CD4-positive, alpha-beta memory T cell (primary cell): ENCODE results near the gene ZNF837. TPM values are rescaled to one million over a fixed set of nuclear protein-coding genes. Genes with fewer than 3 reads are reported as not detected.

Source experiments
- CTCF ChIA-PET: fragments of 350-600 bp; sonication (Branson Sonifier 250); formaldehyde crosslinking; loops from one replicate; lab custom pipeline; 2021; ENCODE audit warnings: inconsistent platforms; ENCODE audit not compliant: partially characterized antibody; lab: Charles Lee
- POLR2A ChIA-PET: fragments of 350-600 bp; sonication (Branson Sonifier 250); formaldehyde crosslinking; loops from one replicate; lab custom pipeline; 2021; ENCODE audit not compliant: partially characterized antibody; lab: Charles Lee
- DNase-seq, 5 donors: peaks; one replicate each; pipeline versions ENCODE4 v3.0.0 to v3.0.0-alpha.2; 2020 to 2022; ENCODE audit warnings: mixed read lengths in 1 of 5
- H3K27ac ChIP-seq: one replicate; pipeline ENCODE4 v1.7.0; 2013; ENCODE audit warnings: low read depth, low read length
- H3K27me3 ChIP-seq: 2 replicates; pipeline ENCODE4 v1.7.0; 2013; ENCODE audit warnings: mild to moderate bottlenecking, low read length, moderate library complexity; ENCODE audit not compliant: insufficient read depth
- H3K36me3 ChIP-seq: 2 replicates; pipeline ENCODE4 v1.7.0; 2013; ENCODE audit warnings: mild to moderate bottlenecking, low read length, moderate library complexity; ENCODE audit not compliant: insufficient read depth
- H3K4me1 ChIP-seq: 2 replicates; pipeline ENCODE4 v1.7.0; 2013; ENCODE audit warnings: mild to moderate bottlenecking, low read length, moderate library complexity; ENCODE audit not compliant: insufficient read depth
- H3K4me3 ChIP-seq, 2 donors: one replicate each; pipeline ENCODE4 v1.7.0; 2013; ENCODE audit warnings: low read length in 2 of 2, mild to moderate bottlenecking in 1 of 2
- H3K9me3 ChIP-seq, 2 donors: one replicate each; pipeline ENCODE4 v1.7.0; 2013; ENCODE audit warnings: low read length in 2 of 2, control low read depth in 1 of 2; ENCODE audit not compliant: control insufficient read depth in 1 of 2
- H3K27ac Mint-ChIP-seq, 7 donors: one replicate each; pipeline ENCODE4 v1.8.0; 2020 to 2021; ENCODE audit warnings: mixed read lengths in 7 of 7, mild to moderate bottlenecking in 6 of 7, inconsistent platforms in 3 of 7, moderate library complexity in 3 of 7
- H3K27me3 Mint-ChIP-seq, 2 donors: one replicate each; pipeline ENCODE4 v1.8.0; 2020 to 2021; ENCODE audit warnings: mixed read lengths in 2 of 2
- H3K36me3 Mint-ChIP-seq, 2 donors: one replicate each; pipeline ENCODE4 v1.8.0; 2020 to 2021; ENCODE audit warnings: mixed read lengths in 2 of 2, inconsistent platforms in 1 of 2, mild to moderate bottlenecking in 1 of 2
- H3K4me1 Mint-ChIP-seq, 4 donors: one replicate each; pipeline ENCODE4 v1.8.0; 2020 to 2021; ENCODE audit warnings: mixed read lengths in 4 of 4, mild to moderate bottlenecking in 1 of 4
- H3K4me3 Mint-ChIP-seq, 8 donors: one replicate each; pipeline ENCODE4 v1.8.0; 2020 to 2021; ENCODE audit warnings: mixed read lengths in 8 of 8, mild to moderate bottlenecking in 7 of 8, moderate library complexity in 6 of 8, inconsistent platforms in 3 of 8
- H3K9me3 Mint-ChIP-seq, 8 donors: one replicate each; pipeline ENCODE4 v1.8.0; 2020 to 2021; ENCODE audit warnings: mixed read lengths in 8 of 8, mild to moderate bottlenecking in 5 of 8, inconsistent platforms in 3 of 8, moderate library complexity in 1 of 8
- intact Hi-C: fragments of 100-400 bp; cut with micrococcal nuclease; formaldehyde crosslinking; loops from one replicate; pipeline ENCODE4 v1.15.1; 2023
- polyA plus RNA-seq, 2 donors: library from polyadenylated mRNA; unstranded; fragments of 300-500 nt; fragmentation: Illumina TruSeq; gene quantifications; one replicate each; pipeline ENCODE4 v1.2.3, GENCODE V29; 2021
- total RNA-seq, 2 experiments: library from RNA; stranded (reverse); gene quantifications; one replicate each; pipeline ENCODE4 v1.2.3, GENCODE V29; 2021

Gene ZNF837
- total and polyA plus RNA-seq, 4 experiments from 2014 or later = 3.4 to 4.6 (median 3.6) TPM

DNA sequence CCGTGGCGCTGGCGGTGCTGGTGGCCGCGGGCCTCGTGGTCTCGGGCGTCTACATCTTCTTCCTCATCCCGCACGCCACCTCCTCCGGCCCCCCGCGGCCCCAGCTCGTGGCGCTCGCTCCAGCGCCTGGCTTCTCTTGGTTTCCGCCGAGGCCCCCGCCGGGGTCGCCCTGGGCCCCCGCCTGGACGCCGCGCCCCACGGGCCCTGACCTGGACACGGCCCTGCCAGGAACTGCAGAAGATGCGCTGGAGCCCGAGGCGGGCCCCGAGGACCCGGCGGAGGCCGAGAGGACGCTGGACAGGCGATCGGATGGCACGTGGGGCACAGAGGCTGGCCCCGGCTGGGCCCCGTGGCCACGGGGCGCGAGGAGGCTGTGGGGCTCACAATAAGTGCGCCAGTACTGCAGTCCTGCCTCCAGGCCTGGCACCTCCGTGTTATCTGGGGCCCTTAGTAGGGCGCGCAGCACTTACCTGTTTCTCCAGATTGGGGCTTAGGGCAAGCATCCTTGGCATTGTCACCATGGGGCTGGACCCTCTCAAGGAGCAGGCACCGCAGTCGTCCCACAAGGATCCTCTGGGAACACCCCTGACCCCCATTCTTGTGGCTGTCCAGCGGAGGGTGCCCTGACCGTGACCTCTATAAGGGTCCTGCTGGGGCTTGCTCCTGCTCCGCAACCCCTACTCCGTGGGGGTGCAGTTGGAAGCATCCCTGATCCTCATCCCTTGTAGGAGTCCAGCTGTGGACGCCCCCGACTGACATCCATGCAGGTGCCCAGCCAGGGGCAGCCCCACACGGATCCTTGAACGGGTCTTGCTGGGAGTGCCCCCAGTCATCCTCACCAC lies 16.1 kb upstream of the ZNF837 start:
- no peak overlapping the region for H3K4me3 Mint-ChIP-seq
- Histone ChIP-seq H3K4me1 (peaks cover 16% of the 10 kb centered on the region), H3K36me3 (peaks cover 30% of the 10 kb centered on the region), H3K27me3 (peaks cover 11% of the 10 kb centered on the region), H3K9me3 (no peaks in the 10 kb centered on the region), H3K27ac (no peak overlapping the region), H3K4me3 (no peak overlapping the region)
- ChIA-PET CTCF (no interaction called here), POLR2A (no interaction called here)
- peaks cover 22 to 29% of the 10 kb centered on the region in 2 donors for H3K36me3 Mint-ChIP-seq
- peaks cover 7 to 9% of the 10 kb centered on the region in 2 donors for H3K27me3 Mint-ChIP-seq
- peaks cover 0 to 5% (median 0%) of the 10 kb centered on the region in 8 donors for H3K9me3 Mint-ChIP-seq
- no peak for DNase-seq
- intact Hi-C loops = no loop called here
- H3K27ac Mint-ChIP-seq = no peak overlapping the region
- H3K4me1 Mint-ChIP-seq = peaks cover 8 to 32% (median 15%) of the 10 kb centered on the region in 4 donors

GRCh38 chr19:58395979-58396627 lies 15.3 kb upstream of the ZNF837 start:
- Mint-ChIP-seq H3K9me3 (peaks cover 0 to 2% (median 0%) of the 10 kb centered on the region in 8 donors), H3K27ac (no peak overlapping the region), H3K36me3 (peaks cover 22 to 30% of the 10 kb centered on the region in 2 donors), H3K4me3 (peak overlapping the region in 1 of 8 donors; percentile 66), H3K4me1 (peaks cover 5 to 27% (median 12%) of the 10 kb centered on the region in 4 donors), H3K27me3 (peaks cover 6 to 7% of the 10 kb centered on the region in 2 donors)
- peaks cover 11% of the 10 kb centered on the region for H3K27me3 ChIP-seq
- ChIA-PET POLR2A (interaction anchor here (0.8 to 1.0 kb wide), 2 partner anchors 13 to 16 kb away, joined by 3 read pairs; partner anchors contain the start of gene ZNF584), CTCF (no interaction called here)
- no peak for DNase-seq
- intact Hi-C loops = no loop called here
- H3K9me3 ChIP-seq = no peaks in the 10 kb centered on the region
- peaks cover 14% of the 10 kb centered on the region for H3K4me1 ChIP-seq
- peaks cover 34% of the 10 kb centered on the region for H3K36me3 ChIP-seq
- no peak overlapping the region for H3K27ac ChIP-seq
- H3K4me3 ChIP-seq = no peak overlapping the region

DNA sequence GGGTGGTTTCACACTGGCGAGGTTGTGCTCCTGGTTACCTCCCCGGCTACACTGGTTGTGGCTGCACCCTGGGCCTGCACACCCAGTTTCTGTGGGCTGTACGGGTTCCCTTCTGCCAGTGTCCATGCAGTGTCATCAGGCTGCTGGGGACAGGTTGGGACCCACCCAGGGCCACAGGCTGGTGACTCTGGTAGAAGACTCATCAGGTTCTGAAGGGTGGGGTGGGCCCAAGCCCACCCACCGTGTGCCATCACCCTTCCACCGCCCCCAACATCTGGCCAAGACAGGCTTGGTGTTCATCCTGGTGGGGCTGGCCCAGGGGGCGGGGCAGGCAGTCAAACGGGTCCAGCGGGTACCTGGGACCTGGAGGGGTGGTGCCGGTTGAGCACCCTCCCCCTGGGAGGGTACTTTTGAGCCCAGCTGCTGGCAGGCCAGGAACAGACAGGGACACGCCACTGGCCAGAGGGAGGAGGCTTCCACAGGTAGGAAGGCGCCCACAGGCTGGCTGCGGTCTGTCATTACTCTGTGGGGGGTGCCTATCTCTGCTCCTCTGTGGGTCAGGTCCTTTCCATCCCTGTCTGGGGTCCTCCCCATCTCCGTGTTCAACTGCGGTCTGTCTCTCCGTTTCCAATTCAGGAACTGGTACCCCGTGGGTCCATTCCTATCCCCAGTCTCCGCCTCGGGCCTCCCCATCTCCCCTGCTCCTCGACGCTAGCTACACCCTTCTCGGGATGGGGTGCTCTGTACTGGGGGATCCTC lies 14.6 kb upstream of the ZNF837 start, which contains the start of gene RNF225:
TSS of gene RNF225 (plus strand) at position 437 of the 759 bp plus-strand sequence. CDS start 434 bp downstream, outside the sequence.
- H3K27ac Mint-ChIP-seq = peak within 1 kb of the TSS in 1 of 7 donors; percentile 14
- peaks cover 11% of the 10 kb centered on the region for H3K4me1 ChIP-seq
- H3K36me3 Mint-ChIP-seq = peaks cover 22 to 36% of the 10 kb centered on the region in 2 donors
- H3K9me3 ChIP-seq = no peaks in the 10 kb centered on the region
- intact Hi-C loops = no loop called here
- H3K9me3 Mint-ChIP-seq = peaks cover 0 to 2% (median 0%) of the 10 kb centered on the region in 8 donors
- H3K27me3 Mint-ChIP-seq = peaks cover 5 to 7% of the 10 kb centered on the region in 2 donors
- no peak within 1 kb of the TSS for H3K27ac ChIP-seq
- H3K27me3 ChIP-seq = peaks cover 11% of the 10 kb centered on the region
- peaks cover 40% of the 10 kb centered on the region for H3K36me3 ChIP-seq
- POLR2A ChIA-PET = interaction anchor here (0.8 to 1.0 kb wide), 2 partner anchors 13 to 15 kb away, joined by 3 read pairs; partner anchors contain the start of gene ZNF584
- CTCF ChIA-PET = no interaction called here
- H3K4me3 Mint-ChIP-seq = peak within 1 kb of the TSS in 1 of 8 donors; percentile 66
- no peak within 1 kb of the TSS for H3K4me3 ChIP-seq
- peaks cover 6 to 26% (median 12%) of the 10 kb centered on the region in 4 donors for H3K4me1 Mint-ChIP-seq
- DNase-seq = no peak

DNA sequence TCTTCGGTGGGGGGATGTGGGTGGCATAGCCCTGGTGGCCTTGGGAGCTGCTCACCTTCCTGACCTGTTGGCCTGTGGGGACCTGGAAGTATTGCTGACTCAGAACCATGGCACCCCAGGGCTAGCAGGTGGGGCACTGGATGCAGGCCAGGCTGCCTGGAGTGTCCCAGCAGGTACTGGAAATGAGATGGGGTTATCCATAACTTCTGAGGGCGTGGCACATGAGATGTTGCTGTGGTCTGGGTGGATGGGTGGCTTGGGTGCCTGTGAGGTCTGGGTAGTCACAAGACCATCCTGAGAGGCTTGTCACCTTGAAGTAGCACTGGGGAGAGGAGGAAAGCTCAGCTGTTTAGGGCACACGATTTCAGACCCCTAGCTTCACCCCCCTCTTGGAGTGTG lies 14.0 kb upstream of the ZNF837 start:
- Mint-ChIP-seq H3K4me1 (peaks cover 5 to 22% (median 11%) of the 10 kb centered on the region in 4 donors), H3K4me3 (no peak overlapping the region), H3K9me3 (peaks cover 0 to 2% (median 0%) of the 10 kb centered on the region in 8 donors), H3K27ac (peak overlapping the region in 1 of 7 donors; percentile 14), H3K36me3 (peaks cover 24 to 37% of the 10 kb centered on the region in 2 donors), H3K27me3 (peaks cover 5 to 7% of the 10 kb centered on the region in 2 donors)
- no peak overlapping the region for H3K27ac ChIP-seq
- H3K9me3 ChIP-seq = no peaks in the 10 kb centered on the region
- H3K36me3 ChIP-seq = peaks cover 40% of the 10 kb centered on the region
- no peak overlapping the region for H3K4me3 ChIP-seq
- peaks cover 8% of the 10 kb centered on the region for H3K4me1 ChIP-seq
- DNase-seq = no peak
- peaks cover 11% of the 10 kb centered on the region for H3K27me3 ChIP-seq
- CTCF ChIA-PET = no interaction called here
- POLR2A ChIA-PET = interaction anchor here (1.0 kb wide), 1 partner anchor 15 kb away, joined by 3 read pairs; no protein-coding TSS in a partner anchor
- intact Hi-C loops = no loop called here

DNA sequence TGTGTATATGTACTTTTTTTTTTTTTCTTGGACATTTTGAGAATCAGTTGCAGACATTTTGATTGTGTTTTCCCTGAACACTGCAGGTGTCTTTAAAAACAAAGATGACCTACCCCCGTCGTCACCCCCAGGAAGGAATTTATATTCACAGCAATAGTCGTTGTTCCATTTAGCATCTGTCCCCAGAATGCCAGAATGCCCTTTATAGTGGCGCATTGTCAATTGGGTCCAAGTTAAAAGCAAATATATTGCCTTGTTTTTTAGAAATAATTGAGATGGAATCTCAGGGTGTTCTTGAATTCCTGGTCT lies 12.8 kb upstream of the ZNF837 start:
- CTCF ChIA-PET = no interaction called here
- peaks cover 9 to 24% (median 18%) of the 10 kb centered on the region in 4 donors for H3K4me1 Mint-ChIP-seq
- peaks cover 0 to 2% (median 0%) of the 10 kb centered on the region in 8 donors for H3K9me3 Mint-ChIP-seq
- POLR2A ChIA-PET = no interaction called here
- Histone ChIP-seq H3K4me1 (peaks cover 14% of the 10 kb centered on the region), H3K27ac (no peak overlapping the region), H3K36me3 (peaks cover 45% of the 10 kb centered on the region), H3K27me3 (peaks cover 11% of the 10 kb centered on the region), H3K4me3 (no peak overlapping the region), H3K9me3 (no peaks in the 10 kb centered on the region)
- no peak overlapping the region for H3K4me3 Mint-ChIP-seq
- no peak overlapping the region for H3K27ac Mint-ChIP-seq
- H3K36me3 Mint-ChIP-seq = peaks cover 33 to 44% of the 10 kb centered on the region in 2 donors
- intact Hi-C loops = no loop called here
- H3K27me3 Mint-ChIP-seq = peaks cover 5 to 7% of the 10 kb centered on the region in 2 donors
- no peak for DNase-seq

- H3K36me3 Mint-ChIP-seq = peaks cover 36 to 50% of the 10 kb centered on the region in 2 donors
- H3K4me3 Mint-ChIP-seq = no peak overlapping the region
These were observed 12.3 kb upstream of the ZNF837 start for GRCh38 chr19:58392945-58393724.

More at GRCh38 chr19:58392945-58393724, 12.3 kb upstream of the ZNF837 start:
- H3K27me3 ChIP-seq = peaks cover 11% of the 10 kb centered on the region
- H3K36me3 ChIP-seq = peaks cover 50% of the 10 kb centered on the region
- peak overlapping the region in 1 of 7 donors; percentile 30 for H3K27ac Mint-ChIP-seq
- peaks cover 12 to 30% (median 22%) of the 10 kb centered on the region in 4 donors for H3K4me1 Mint-ChIP-seq
- no peak overlapping the region for H3K4me3 ChIP-seq
- intact Hi-C loops = no loop called here
- peaks cover 5 to 7% of the 10 kb centered on the region in 2 donors for H3K27me3 Mint-ChIP-seq
- no peak for DNase-seq
- ChIA-PET POLR2A (no interaction called here), CTCF (no interaction called here)
- H3K27ac ChIP-seq = no peak overlapping the region
- no peaks in the 10 kb centered on the region for H3K9me3 ChIP-seq
- peaks cover 19% of the 10 kb centered on the region for H3K4me1 ChIP-seq
- H3K9me3 Mint-ChIP-seq = peaks cover 0 to 2% (median 0%) of the 10 kb centered on the region in 8 donors
